Left ventricle myocardium inferior (tissue), 1 donor: Measurements from ENCODE around the gene SLC37A1. TPM values are rescaled to one million over a fixed set of nuclear protein-coding genes. Genes with fewer than 3 reads are reported as not detected.

Experiments
- DNase-seq: peaks from one replicate; pipeline ENCODE4 v3.0.0-alpha.2; 2020
- H3K27ac ChIP-seq: fragments of 200-600 bp; replicated peaks from 2 replicates; pipeline ENCODE4 v1.8.0; 2021
- H3K27me3 ChIP-seq: fragments of 200-600 bp; 2 replicates; pipeline ENCODE4 v1.8.0; 2021; ENCODE audit warnings: low read depth
- H3K36me3 ChIP-seq: fragments of 200-600 bp; 2 replicates; pipeline ENCODE4 v1.8.0; 2021
- H3K4me1 ChIP-seq: fragments of 200-600 bp; 2 replicates; pipeline ENCODE4 v1.8.0; 2021
- H3K4me3 ChIP-seq: fragments of 200-600 bp; 2 replicates; pipeline ENCODE4 v1.8.0; 2021; ENCODE audit warnings: mild to moderate bottlenecking, moderate library complexity
- H3K9me3 ChIP-seq: fragments of 200-600 bp; replicated peaks from 2 replicates; pipeline ENCODE4 v1.8.0; 2021
- CTCF ChIP-seq: fragments of 200-600 bp; IDR thresholded peaks from 2 replicates; pipeline ENCODE4 v1.8.0; 2021; ENCODE audit warnings: antibody characterized with exemption, mild to moderate bottlenecking, borderline replicate concordance
- intact Hi-C: fragments of 100-400 bp; cut with micrococcal nuclease; formaldehyde crosslinking; loops from one replicate; pipeline ENCODE4 v1.11.0; 2022
- total RNA-seq: library from RNA; stranded (reverse); fragmentation: NEBNext Ultra II Directional; extraction: Animal tissue kit (Norgen Biotek cat#: 25700); gene quantifications from one replicate; pipeline ENCODE4 v1.2.1, GENCODE V29; 2021
- donor health status: DM: no; HTN: yes; CAD: no; lungs with severe emphysema.

Gene SLC37A1
- total RNA-seq, 1 donor from 2014 or later: 3.8 TPM

- intact Hi-C loops: no loop called here
- no peak for DNase-seq
These were observed 41.1 kb upstream of the SLC37A1 start for GRCh38 chr21:42472521-42472920.

GRCh38 chr21:42473498-42474042, 40.1 kb upstream of the SLC37A1 start:
- H3K4me3 ChIP-seq: no peak overlapping the region
- H3K4me1 ChIP-seq: no peaks in the 10 kb centered on the region
- intact Hi-C loops: no loop called here
- no peaks in the 10 kb centered on the region for H3K9me3 ChIP-seq
- no peak overlapping the region for H3K27ac ChIP-seq
- H3K36me3 ChIP-seq: no peaks in the 10 kb centered on the region
- H3K27me3 ChIP-seq: peaks cover 29% of the 10 kb centered on the region
- no peak for DNase-seq
- no peak for TF ChIP-seq CTCF

More at GRCh38 chr21:42472521-42472920, 41.1 kb upstream of the SLC37A1 start:
- Histone ChIP-seq H3K9me3 (no peaks in the 10 kb centered on the region), H3K27ac (no peak overlapping the region), H3K27me3 (peaks cover 29% of the 10 kb centered on the region), H3K4me1 (peaks cover 2% of the 10 kb centered on the region), H3K36me3 (no peaks in the 10 kb centered on the region), H3K4me3 (no peak overlapping the region)
- TF ChIP-seq CTCF: no peak

- Histone ChIP-seq H3K4me3 (no peak overlapping the region), H3K4me1 (no peaks in the 10 kb centered on the region), H3K36me3 (no peaks in the 10 kb centered on the region), H3K27me3 (peaks cover 29% of the 10 kb centered on the region), H3K27ac (no peak overlapping the region), H3K9me3 (no peaks in the 10 kb centered on the region)
- intact Hi-C loops: no loop called here
- DNase-seq: no peak
- TF ChIP-seq CTCF: no peak
These were observed 39.4 kb upstream of the SLC37A1 start for GRCh38 chr21:42474043-42474831.

GRCh38 chr21:42475036-42475435, 38.6 kb upstream of the SLC37A1 start:
- H3K27me3 ChIP-seq: peaks cover 29% of the 10 kb centered on the region
- TF ChIP-seq CTCF: no peak
- H3K4me1 ChIP-seq: no peaks in the 10 kb centered on the region
- DNase-seq: no peak
- no peak overlapping the region for H3K4me3 ChIP-seq
- no peaks in the 10 kb centered on the region for H3K9me3 ChIP-seq
- H3K36me3 ChIP-seq: no peaks in the 10 kb centered on the region
- no peak overlapping the region for H3K27ac ChIP-seq
- intact Hi-C loops: no loop called here

- no peak for TF ChIP-seq CTCF
- Histone ChIP-seq H3K9me3 (no peaks in the 10 kb centered on the region), H3K27ac (no peak overlapping the region), H3K4me3 (no peak overlapping the region), H3K4me1 (no peaks in the 10 kb centered on the region), H3K27me3 (peaks cover 29% of the 10 kb centered on the region), H3K36me3 (no peaks in the 10 kb centered on the region)
- DNase-seq: no peak
- intact Hi-C loops: no loop called here
These were observed 37.9 kb upstream of the SLC37A1 start for GRCh38 chr21:42475526-42476387.
